Measurements from ENCODE around the gene SPINK14.

SPINK14 gene

DNA sequence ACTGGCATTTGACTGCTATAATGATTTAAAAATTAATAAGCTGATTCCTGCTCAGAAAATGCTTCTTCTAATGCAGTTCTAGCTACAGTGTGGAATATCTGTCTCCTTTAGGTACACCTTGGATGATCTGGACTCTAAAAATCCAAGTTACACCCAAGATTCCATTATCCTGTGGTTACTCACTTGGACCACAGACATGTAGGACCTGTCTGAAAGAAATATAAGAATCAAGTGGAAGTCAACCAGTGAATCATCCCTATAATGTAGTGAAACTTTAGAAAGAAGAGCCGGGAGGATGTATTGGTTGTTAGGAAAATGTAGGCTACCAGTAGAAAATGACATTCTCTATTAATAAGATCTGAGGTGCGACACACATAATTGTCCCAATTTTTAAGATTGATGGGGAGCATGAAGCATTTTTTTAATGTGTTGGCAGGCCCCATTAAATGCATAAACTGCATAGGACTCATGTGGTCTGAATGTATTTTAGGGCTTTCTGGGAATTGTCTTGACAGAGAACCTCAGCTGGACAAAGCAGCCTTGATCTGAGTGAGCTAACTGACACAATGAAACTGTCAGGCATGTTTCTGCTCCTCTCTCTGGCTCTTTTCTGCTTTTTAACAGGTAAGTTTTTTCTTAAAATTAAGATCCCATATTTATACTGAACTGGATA, 34.3 kb downstream of the SPINK14 start, which contains the start of gene SPINK6:
Gene SPINK6 (plus strand): TSS at position 512 of the 673 bp plus-strand sequence. CDS start 55 bp downstream, at position 567.
- no peak for DNase-seq

DNA sequence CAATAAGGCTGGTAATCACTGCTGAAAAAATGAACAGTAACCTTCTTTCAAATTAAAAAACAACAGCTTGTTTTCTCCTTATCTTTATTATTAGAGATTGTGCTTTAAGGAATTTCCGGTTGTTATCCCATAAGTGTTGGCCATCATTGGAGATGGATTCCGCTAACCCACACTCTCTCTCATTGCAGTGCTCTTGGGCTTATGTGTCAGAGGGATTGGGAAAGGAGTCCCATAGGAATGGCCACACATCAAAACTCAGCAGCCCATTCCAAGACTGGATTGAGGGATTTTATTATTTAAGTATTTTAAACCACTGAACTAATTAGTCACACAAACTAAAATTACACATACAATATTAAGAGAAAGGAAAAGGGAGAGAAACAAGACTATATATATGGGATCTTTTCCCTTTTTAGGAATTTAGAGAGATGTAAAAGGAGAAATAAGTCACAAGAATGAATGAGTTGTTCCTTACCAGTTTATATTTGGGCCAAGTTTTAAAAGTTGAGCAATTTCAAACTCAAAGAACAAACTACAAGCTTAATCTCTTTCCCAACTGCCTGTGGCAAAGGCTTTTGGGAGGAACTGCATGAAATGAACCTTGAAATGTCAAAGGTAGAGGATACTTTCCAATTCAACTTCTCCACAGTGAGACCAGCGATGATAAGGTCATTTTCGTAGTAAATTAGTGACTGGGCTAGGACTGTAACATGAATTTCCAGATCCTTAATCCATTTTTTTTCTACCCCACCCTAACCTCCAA, 36.9 kb downstream of the SPINK14 start:
- no peak for DNase-seq

DNA sequence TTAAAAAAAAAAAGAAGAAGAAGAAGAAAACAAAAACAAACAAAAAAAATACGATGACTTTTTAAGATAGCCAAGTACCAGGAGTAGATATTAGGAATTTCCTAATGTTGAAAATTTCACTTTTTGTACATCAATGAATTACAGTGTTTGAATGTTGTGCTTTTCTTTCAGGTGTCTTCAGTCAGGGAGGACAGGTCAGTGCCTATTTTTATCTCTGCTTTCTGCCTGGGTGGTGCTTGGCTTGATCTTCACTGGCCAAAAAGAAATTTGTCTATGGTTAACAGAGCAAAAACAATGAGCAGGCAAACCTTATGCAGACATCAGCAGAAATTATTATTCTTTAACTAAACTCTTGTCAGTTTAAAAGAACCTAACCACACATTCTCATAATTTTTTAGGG, 37.5 kb downstream of the SPINK14 start:
- no peak for DNase-seq

DNA sequence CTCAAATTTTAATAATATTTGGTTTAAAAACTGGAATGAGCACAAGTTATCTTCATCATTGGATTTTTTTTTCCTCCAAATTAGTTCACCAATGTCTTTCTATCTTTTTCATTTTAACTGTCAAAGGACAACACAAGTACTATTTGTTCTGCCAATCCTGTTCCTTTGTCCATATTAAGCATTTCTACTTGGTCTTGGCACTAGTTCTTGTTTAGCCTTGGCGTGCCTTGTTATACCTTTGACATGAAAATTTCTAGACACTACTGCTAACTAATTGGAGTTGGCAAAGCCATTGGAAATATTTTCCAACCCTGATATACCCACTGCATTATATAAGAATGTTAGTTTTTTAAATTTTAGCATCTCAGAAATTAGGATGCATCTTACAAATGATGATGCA, 38.3 kb downstream of the SPINK14 start:
- no peak for DNase-seq

DNA sequence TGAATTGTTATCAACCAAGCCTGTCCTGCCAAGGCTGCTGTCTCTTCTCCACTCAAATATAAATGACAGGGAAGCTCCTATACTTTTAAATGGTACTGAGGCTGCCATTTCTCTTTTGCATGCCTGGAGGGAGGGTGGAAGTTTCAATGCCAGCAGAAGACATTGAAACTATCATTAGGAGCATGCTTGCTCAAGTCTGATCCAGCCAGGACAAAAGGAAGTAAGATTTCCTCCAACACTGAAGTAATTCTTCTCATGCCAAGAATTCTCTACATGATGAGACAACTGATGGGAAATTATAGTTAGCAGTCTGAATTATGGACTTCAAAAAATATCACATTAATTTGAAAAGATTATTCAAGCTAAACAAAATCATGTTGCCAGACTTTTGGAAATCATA, 39.9 kb downstream of the SPINK14 start:
- no peak for DNase-seq

DNA sequence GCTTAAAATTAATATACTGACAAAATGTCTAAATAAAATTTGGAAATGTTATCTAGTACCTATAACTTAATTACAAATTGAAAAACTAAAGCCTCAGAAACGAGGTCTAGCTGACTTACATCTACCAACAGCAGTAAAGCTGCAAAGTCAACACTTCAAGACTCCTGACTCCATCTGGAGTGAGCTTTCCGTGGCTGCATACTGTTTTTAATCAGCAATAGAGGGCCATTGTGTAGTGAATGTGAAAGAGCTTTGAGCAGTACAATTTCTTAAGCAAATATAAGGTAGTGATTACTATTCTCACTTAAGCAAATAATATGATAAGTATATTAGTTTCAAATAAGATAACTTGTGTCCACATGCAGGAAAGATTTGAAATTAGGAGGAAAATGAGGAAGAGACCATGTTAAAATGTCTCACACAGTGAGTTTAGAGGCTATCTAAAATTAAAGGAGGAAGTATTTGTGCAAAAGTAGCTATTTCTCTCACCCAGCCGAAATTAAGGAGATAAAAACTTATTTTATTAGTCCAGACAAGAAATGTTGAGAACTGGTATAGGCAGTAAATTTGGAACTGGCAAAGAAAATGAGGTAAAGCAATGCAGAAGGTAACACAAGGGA, 40.9 kb downstream of the SPINK14 start:
- no peak for DNase-seq

DNA sequence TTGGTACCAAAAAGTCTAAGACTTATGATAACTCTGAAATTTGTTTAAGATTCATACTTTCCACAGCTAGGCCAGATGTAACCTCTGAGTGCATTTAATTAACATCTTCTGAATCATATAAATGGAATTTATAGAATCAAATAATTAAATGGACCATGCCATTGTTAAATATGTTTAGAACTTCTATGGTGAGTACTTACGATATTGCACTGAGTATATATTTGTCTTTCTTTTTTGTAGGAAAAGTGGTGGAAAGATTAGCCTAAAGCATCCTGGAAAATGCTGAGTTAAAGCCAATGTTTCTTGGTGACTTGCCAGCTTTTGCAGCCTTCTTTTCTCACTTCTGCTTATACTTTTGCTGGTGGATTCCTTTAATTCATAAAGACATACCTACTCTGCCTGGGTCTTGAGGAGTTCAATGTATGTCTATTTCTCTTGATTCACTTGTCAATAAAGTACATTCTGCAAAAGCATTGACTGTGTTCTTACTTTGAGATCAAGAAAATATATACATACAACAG, 46.4 kb downstream of the SPINK14 start:
- DNase-seq: no peak

DNA sequence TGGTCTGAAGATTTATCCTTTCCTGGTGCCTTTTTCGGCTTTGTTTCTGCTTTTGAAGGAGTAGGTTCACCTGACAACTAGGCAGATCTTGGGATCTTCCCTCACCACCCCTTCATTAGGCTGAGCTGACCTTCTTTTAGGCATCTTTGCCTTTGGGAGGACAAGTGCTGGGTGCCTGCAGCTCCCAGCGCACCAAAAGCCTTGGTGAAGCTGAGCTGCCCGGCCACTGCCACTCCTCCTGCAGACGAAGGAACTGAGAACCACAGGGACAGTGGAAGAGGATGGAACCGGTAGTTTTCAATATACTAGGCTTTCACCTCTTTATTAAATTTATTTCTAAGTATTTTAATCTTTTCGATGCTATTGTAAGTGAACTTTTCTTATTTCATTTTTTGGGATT, 53.2 kb downstream of the SPINK14 start:
- no peak for DNase-seq

DNA sequence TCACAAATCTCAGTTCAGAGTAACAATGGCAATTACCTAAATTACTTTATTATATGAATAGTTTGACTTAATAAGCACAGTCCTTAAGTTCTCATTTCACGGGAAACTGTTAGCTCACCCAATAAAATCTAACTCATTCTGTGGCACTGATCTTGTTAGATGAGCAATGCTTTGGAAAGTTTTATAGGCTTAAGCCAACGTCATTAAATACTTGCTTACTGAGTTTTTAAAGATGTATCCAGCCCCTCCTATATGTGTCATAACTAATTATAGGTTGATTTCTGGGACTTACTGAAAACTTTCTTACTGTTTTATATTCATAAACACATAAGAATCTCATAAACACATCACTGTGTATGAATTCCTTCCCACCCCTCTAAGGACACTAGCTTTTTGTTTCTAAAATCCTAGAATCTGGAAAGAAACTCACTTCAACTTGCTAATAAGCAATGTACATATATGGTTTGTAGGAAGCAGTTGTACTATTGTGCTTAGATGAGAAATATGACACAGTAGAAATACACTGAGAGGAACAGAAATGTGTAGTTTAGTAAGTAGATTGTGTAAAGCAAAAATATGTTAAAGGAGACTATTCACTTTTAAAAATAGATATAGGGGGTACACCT, 55.9 kb downstream of the SPINK14 start:
- no peak for DNase-seq
